Colonic mucosa (tissue), 4 donors: ENCODE data around the gene TP53I3. TPM values are rescaled to one million over a fixed set of nuclear protein-coding genes. Genes with fewer than 3 reads are reported as not detected.

ENCODE experiments used
- DNase-seq: peaks from one replicate; pipeline ENCODE4 v3.0.0-alpha.2; 2020
- H3K27ac ChIP-seq: fragments of 200-600 bp; one replicate; pipeline ENCODE4 v1.8.0; 2021
- H3K27me3 ChIP-seq: fragments of 200-600 bp; one replicate; pipeline ENCODE4 v1.8.0; 2021
- H3K36me3 ChIP-seq: fragments of 200-600 bp; one replicate; pipeline ENCODE4 v1.8.0; 2021
- H3K4me1 ChIP-seq: fragments of 200-600 bp; one replicate; pipeline ENCODE4 v1.8.0; 2021; ENCODE audit warnings: mild to moderate bottlenecking
- H3K4me3 ChIP-seq: fragments of 200-600 bp; one replicate; pipeline ENCODE4 v1.8.0; 2021
- H3K9ac ChIP-seq, 2 donors: one replicate each; pipeline ENCODE4 v1.7.0; 2013; ENCODE audit warnings: control low read depth in 2 of 2, low read depth in 2 of 2, low read length in 2 of 2
- H3K9me3 ChIP-seq: fragments of 200-600 bp; one replicate; pipeline ENCODE4 v1.8.0; 2021
- intact Hi-C: fragments of 100-400 bp; cut with DNase I; formaldehyde crosslinking; loops from one replicate; pipeline ENCODE4 v1.14.1; 2022
- total RNA-seq, 2 donors: library from RNA; stranded (reverse); fragmentation: NEBNext Ultra II Directional in 1 of 2; extraction: Animal tissue kit (Norgen Biotek cat#: 25700) in 1 of 2; gene quantifications; one replicate each; pipeline ENCODE4 v1.2.1, GENCODE V29; 2021
- TF ChIP-seq, protein P1 (sequence below): fragments of 200-600 bp; IDR thresholded peaks from one replicate; pipeline ENCODE4 v1.8.0; 2022; ENCODE audit warnings: antibody characterized with exemption, mild to moderate bottlenecking
- donor health status: healthy.
- donor health status: DM: no; HTN: no; CAD: no.
- donor health status: DM: no; HTN: no; CAD: no.

Gene TP53I3
- total RNA-seq, 2 donors from 2014 or later: 58.8 to 67.5 TPM

DNA sequence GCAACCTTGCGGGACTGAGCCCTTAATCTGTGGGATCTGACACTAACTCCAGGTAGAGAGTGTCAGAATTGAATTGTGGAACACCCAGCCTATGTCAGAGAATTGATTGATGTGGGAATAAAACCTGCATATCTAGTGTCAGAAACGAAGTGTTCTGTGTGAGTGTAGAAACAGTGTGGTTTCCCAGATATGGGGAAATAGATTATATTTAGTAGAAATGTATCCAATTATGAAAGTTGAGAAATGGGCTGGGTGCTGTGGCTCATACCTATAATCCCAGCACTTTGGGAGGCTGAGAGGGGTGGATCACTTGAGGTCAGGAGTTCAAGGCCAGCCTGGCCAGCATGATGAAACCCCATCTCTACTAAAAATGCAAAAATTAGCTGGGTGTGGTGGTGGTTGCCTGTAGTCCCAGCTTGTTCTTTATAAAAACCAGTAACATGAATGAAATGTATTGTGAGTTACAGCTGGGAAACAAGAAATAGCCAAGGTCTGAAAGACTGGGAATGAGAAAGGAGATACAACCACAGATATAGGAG lies 4.3 kb upstream of the TP53I3 start:
- Histone ChIP-seq H3K27ac (no peak overlapping the region), H3K36me3 (no peaks in the 10 kb centered on the region), H3K9ac (no peak overlapping the region), H3K9me3 (no peaks in the 10 kb centered on the region), H3K4me3 (no peak overlapping the region), H3K4me1 (no peaks in the 10 kb centered on the region), H3K27me3 (no peaks in the 10 kb centered on the region)
- no peak for DNase-seq
- TF ChIP-seq, protein P1, sequence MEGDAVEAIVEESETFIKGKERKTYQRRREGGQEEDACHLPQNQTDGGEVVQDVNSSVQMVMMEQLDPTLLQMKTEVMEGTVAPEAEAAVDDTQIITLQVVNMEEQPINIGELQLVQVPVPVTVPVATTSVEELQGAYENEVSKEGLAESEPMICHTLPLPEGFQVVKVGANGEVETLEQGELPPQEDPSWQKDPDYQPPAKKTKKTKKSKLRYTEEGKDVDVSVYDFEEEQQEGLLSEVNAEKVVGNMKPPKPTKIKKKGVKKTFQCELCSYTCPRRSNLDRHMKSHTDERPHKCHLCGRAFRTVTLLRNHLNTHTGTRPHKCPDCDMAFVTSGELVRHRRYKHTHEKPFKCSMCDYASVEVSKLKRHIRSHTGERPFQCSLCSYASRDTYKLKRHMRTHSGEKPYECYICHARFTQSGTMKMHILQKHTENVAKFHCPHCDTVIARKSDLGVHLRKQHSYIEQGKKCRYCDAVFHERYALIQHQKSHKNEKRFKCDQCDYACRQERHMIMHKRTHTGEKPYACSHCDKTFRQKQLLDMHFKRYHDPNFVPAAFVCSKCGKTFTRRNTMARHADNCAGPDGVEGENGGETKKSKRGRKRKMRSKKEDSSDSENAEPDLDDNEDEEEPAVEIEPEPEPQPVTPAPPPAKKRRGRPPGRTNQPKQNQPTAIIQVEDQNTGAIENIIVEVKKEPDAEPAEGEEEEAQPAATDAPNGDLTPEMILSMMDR: no peak
- intact Hi-C loops: no loop called here

DNA sequence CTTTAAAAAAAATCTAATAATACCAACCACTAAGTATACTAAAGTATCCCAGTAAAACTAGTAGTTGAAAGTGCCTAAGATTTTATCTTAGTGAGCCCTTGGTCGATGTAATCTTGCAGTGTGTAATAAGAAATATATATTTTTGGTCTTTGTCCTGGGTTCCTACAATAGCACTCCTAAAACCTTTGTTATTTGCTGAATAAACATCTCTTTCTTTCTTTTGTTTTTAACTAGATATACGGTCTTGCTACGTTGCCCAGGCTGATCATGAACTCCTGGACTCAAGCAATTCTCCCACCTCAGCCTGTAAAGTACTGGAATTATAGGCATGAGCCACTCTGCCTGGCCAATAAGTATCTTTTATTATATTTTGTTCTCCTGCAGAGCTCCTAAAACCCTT lies 2.4 kb upstream of the TP53I3 start:
- Histone ChIP-seq H3K27ac (no peak overlapping the region), H3K27me3 (no peaks in the 10 kb centered on the region), H3K9ac (no peak overlapping the region), H3K4me1 (no peaks in the 10 kb centered on the region), H3K9me3 (no peaks in the 10 kb centered on the region), H3K36me3 (no peaks in the 10 kb centered on the region), H3K4me3 (no peak overlapping the region)
- TF ChIP-seq, protein P1: no peak
- intact Hi-C loops: no loop called here
- no peak for DNase-seq

DNA sequence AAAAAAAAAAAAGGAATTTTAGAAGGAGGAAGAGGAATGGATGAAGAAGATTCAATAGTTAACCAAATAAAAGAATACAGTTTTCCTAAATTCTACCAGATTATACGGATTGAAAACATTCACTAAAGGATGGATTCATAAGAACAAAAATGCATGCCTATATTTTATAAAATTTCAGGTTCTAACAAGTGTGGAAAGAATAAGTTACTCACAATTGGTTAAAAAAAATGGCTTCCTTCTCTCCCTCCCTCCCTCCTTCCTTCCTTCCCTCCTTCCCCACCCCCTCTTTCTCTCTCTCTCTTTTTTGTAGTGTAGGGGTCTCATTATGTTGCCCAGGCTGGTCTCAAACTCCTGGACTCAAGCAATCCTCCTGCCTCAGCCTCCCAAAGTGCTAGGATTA lies 1.6 kb upstream of the TP53I3 start:
- intact Hi-C loops: no loop called here

GRCh38 chr2:24085200-24085489 lies 511 bp upstream of the TP53I3 start:
- TF ChIP-seq, protein P1: no peak
- no peak for DNase-seq
- Histone ChIP-seq H3K27me3 (no peaks in the 10 kb centered on the region), H3K9ac (peak overlapping the region; percentile 90 to 93), H3K4me3 (peak overlapping the region; percentile 63), H3K27ac (peak overlapping the region; percentile 99), H3K4me1 (no peaks in the 10 kb centered on the region), H3K9me3 (no peaks in the 10 kb centered on the region), H3K36me3 (no peaks in the 10 kb centered on the region)
- intact Hi-C loops: no loop called here

More for the DNA sequence above, 1.6 kb upstream of the TP53I3 start:
- H3K27ac ChIP-seq: no peak overlapping the region
- no peak overlapping the region for H3K9ac ChIP-seq
- DNase-seq: no peak
- TF ChIP-seq, protein P1: no peak
- no peak overlapping the region for H3K4me3 ChIP-seq
- no peaks in the 10 kb centered on the region for H3K9me3 ChIP-seq
- H3K4me1 ChIP-seq: no peaks in the 10 kb centered on the region
- no peaks in the 10 kb centered on the region for H3K36me3 ChIP-seq
- no peaks in the 10 kb centered on the region for H3K27me3 ChIP-seq

- intact Hi-C loops: no loop called here
- H3K9ac ChIP-seq: peak overlapping the region; percentile 90 to 93
- no peaks in the 10 kb centered on the region for H3K36me3 ChIP-seq
- no peaks in the 10 kb centered on the region for H3K4me1 ChIP-seq
- H3K27ac ChIP-seq: peak overlapping the region; percentile 99
- H3K27me3 ChIP-seq: no peaks in the 10 kb centered on the region
- TF ChIP-seq, protein P1: no peak
- peak overlapping the region; percentile 63 for H3K4me3 ChIP-seq
- DNase-seq: peak; percentile 94
- no peaks in the 10 kb centered on the region for H3K9me3 ChIP-seq
Observed at GRCh38 chr2:24083567-24084385, 858 bp downstream of the TP53I3 start.
